AG09309 (cell line): ENCODE results near the gene THBS1.

ENCODE experiments used
- DNase-seq: peaks from one replicate; pipeline ENCODE4 v3.0.0-alpha.2; 2010; ENCODE audit warnings: low read depth
- H3K4me3 ChIP-seq: 2 replicates; pipeline ENCODE4 v1.5.1; 2011; ENCODE audit warnings: mild to moderate bottlenecking, low read depth, low read length, moderate library complexity; ENCODE audit not compliant: control insufficient read depth
- CTCF ChIP-seq: IDR thresholded peaks from 2 replicates; pipeline ENCODE4 v1.5.1; 2011; ENCODE audit warnings: mild to moderate bottlenecking, low read depth, low read length, inconsistent platforms; ENCODE audit not compliant: insufficient read depth, control insufficient read depth; ENCODE audit errors: missing control alignments

The THBS1 gene

GRCh38 chr15:39580485-39581241 is at the start of gene THBS1:
Gene THBS1 (plus strand): TSS chr15:39581079. CDS start chr15:39581858, 779 bp downstream.
- DNase-seq = peak; percentile 94
- H3K4me3 ChIP-seq = peak within 1 kb of the TSS; percentile 68
- TF ChIP-seq CTCF = peak; percentile 9

DNA sequence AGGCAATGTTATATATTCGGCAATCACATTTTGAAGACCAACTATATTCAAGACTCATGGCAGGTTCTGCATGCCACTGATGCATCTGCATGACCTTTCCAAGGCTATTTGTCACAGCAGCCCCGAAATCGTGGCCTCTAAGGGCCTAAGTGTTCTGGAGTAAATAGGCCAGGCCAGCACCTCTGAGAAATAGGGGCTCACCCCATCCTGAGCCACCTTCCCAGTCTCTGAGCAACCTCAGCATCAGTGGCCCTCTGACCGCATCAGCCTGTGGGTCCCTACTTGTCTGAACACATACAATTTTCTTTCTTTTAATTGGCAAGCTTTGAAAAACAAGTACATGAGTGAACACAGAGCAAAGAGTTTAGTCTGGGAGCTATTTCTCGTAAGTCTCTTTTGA is 45.9 kb upstream of the THBS1 start:
- no peak for DNase-seq
- H3K4me3 ChIP-seq = no peak overlapping the region
- TF ChIP-seq CTCF = no peak

DNA sequence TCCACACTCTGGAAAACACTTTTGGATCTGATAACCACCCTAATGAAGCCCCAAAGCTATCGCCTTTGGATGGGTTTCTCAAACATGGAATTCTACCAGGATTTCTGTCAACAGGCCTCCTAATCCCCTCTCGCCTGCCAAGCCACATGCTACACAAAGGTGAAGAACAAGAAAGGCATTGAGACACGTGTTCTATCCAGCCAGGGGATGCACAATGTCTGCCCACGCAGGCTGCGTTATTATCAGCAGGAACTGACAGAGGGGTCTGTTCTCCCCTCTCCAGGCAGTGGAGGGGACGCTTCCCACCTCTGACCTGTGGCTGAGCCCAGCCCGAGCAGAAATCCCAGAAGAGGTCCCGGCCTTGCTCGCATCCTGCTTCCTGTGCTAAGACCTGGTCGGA is 45.4 kb upstream of the THBS1 start:
- H3K4me3 ChIP-seq = no peak overlapping the region
- DNase-seq = no peak
- TF ChIP-seq CTCF = no peak

DNA sequence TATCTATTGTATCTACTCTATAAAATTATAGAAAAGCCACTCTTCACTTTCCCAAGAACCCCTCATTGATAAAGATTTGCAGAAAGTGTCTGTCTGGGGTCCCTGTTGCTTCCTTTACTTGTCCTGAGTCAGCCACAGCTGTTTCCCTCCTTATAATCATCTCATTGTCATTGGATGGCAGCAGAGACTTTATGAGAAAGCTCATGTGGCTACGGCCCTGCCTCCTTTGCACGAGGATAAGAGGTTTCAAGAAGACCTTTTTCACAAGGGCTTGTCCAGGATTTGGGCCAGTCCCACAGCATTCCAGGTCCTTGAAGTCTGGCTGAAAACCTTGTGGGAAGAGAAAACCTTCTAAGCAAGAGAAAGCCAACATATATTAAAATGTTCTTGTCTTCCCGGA is 41.9 kb upstream of the THBS1 start:
- DNase-seq = no peak
- no peak for TF ChIP-seq CTCF
- no peak overlapping the region for H3K4me3 ChIP-seq

DNA sequence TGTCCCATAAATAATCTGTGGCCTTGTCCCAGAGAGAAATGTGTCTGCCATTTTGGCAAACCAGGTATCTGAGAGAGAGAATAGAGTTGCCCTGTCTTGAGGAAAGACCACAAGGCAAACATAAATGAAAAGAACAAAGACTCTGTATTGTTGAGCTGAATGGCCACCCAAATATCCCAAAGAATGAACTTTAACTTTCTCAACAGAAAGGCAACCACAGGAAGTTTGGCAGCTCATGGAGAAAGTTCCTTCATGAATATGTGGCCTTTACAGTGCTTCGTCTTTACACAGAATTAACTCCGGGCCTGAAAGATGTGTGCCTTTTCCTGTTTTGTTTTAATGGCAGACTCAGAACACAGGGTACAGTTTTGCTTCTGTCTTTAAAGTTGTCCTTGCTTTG is 41.4 kb upstream of the THBS1 start:
- DNase-seq = no peak
- no peak overlapping the region for H3K4me3 ChIP-seq
- TF ChIP-seq CTCF = no peak

GRCh38 chr15:39539973-39540558 is 40.8 kb upstream of the THBS1 start:
- no peak for DNase-seq
- no peak for TF ChIP-seq CTCF
- no peak overlapping the region for H3K4me3 ChIP-seq
